GM12878 (cell line): ENCODE data around the gene ROBO1.

Experiments used
- BCL11A ChIP-seq: IDR thresholded peaks from 2 replicates; pipeline ENCODE4 v1.6.1; 2011; ENCODE audit warnings: low read depth, low read length
- CTCF ChIP-seq, 3 experiments: IDR thresholded peaks in 2 of 3; conservative IDR thresholded peaks in 1 of 3; 2 replicates each; pipeline ENCODE4 v1.5.1; 2011; ENCODE audit warnings: low read depth in 3 of 3, low read length in 3 of 3, mild to moderate bottlenecking in 3 of 3, control low read depth in 2 of 3, moderate library complexity in 2 of 3, inconsistent platforms in 1 of 3, mixed read lengths in 1 of 3; ENCODE audit not compliant: control insufficient read depth in 2 of 3, insufficient read depth in 1 of 3; ENCODE audit errors: extremely low read depth in 1 of 3
- EGR1 ChIP-seq, 2 experiments: IDR thresholded peaks; 1 replicate in 1 of 2; 2 replicates in 1 of 2; pipeline ENCODE4 v1.6.1; 2011 to 2012; ENCODE audit warnings: low read depth in 2 of 2, low read length in 2 of 2, borderline replicate concordance in 1 of 2, mild to moderate bottlenecking in 1 of 2, moderate library complexity in 1 of 2
- EP300 ChIP-seq, 2 experiments: fragments of 150-350 bp in 1 of 2; IDR thresholded peaks; 2 replicates each; pipeline ENCODE4 v1.6.1; 2011 to 2012; ENCODE audit warnings: low read depth in 2 of 2, low read length in 2 of 2, borderline replicate concordance in 1 of 2, improper control_type of control experiment in 1 of 2, inconsistent platforms in 1 of 2; ENCODE audit not compliant: control insufficient read depth in 1 of 2
- JUND ChIP-seq: IDR thresholded peaks from 2 replicates; pipeline ENCODE4 v1.6.1; 2012; ENCODE audit warnings: low read depth, mild to moderate bottlenecking, low read length, improper control_type of control experiment, moderate library complexity
- POLR2A ChIP-seq: IDR thresholded peaks from 2 replicates; pipeline ENCODE4 v1.6.1; 2011; ENCODE audit warnings: low read depth, mild to moderate bottlenecking, low read length
- SMAD1 ChIP-seq: fragments of 450-650 bp; IDR thresholded peaks from 2 replicates; pipeline ENCODE4 v1.6.1; 2018; ENCODE audit warnings: mild to moderate bottlenecking, low read depth; ENCODE audit not compliant: partially characterized antibody
- SPI1 ChIP-seq: IDR thresholded peaks from 2 replicates; pipeline ENCODE4 v1.6.1; 2011; ENCODE audit warnings: low read depth, mild to moderate bottlenecking, low read length, moderate library complexity, borderline replicate concordance; ENCODE audit not compliant: insufficient read depth
- TAF1 ChIP-seq: IDR thresholded peaks from 2 replicates; pipeline ENCODE4 v1.6.1; 2011; ENCODE audit warnings: mild to moderate bottlenecking, low read depth, low read length, borderline replicate concordance
- TF ChIP-seq, protein P1 (sequence below): fragments of 450-650 bp; IDR thresholded peaks from 2 replicates; pipeline ENCODE4 v1.6.1; 2017; ENCODE audit warnings: mild to moderate bottlenecking

GRCh38 chr3:79170021-79170420 lies 597.8 kb downstream of the ROBO1 start:
- TF ChIP-seq POLR2A (no peak), BCL11A (no peak), EP300 (IDR thresholded peaks at IDR 0.05; ENCODE audit: borderline replicate concordance in 1 of 2, control insufficient read depth in 1 of 2, low read depth in 2 of 2, low read length in 2 of 2) (no peak), SPI1 (no peak), CTCF (IDR thresholded peaks at IDR 0.05 in 2 of 3, conservative IDR thresholded peaks at IDR 0.05 in 1 of 3; ENCODE audit: control insufficient read depth in 2 of 3, extremely low read depth in 1 of 3, insufficient read depth in 1 of 3, low read depth in 3 of 3, low read length in 3 of 3) (no peak), JUND (no peak), EGR1 (IDR thresholded peaks at IDR 0.05; ENCODE audit: borderline replicate concordance in 1 of 2, low read depth in 2 of 2, low read length in 2 of 2) (no peak), SMAD1 (no peak), TAF1 (no peak)
- TF ChIP-seq, protein P1, sequence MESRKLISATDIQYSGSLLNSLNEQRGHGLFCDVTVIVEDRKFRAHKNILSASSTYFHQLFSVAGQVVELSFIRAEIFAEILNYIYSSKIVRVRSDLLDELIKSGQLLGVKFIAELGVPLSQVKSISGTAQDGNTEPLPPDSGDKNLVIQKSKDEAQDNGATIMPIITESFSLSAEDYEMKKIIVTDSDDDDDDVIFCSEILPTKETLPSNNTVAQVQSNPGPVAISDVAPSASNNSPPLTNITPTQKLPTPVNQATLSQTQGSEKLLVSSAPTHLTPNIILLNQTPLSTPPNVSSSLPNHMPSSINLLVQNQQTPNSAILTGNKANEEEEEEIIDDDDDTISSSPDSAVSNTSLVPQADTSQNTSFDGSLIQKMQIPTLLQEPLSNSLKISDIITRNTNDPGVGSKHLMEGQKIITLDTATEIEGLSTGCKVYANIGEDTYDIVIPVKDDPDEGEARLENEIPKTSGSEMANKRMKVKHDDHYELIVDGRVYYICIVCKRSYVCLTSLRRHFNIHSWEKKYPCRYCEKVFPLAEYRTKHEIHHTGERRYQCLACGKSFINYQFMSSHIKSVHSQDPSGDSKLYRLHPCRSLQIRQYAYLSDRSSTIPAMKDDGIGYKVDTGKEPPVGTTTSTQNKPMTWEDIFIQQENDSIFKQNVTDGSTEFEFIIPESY: no peak
